IMR-90 (cell line): ENCODE data around the gene NNMT. TPM values are rescaled to one million over a fixed set of nuclear protein-coding genes. Genes with fewer than 3 reads are reported as not detected.

ENCODE experiments used
- ATAC-seq: fragments of 200-7000 bp; cut with Tn5 transposase; 2 replicates; pipeline ENCODE4 v1.9.1; 2020; ENCODE audit warnings: low read depth, mild to moderate bottlenecking, moderate library complexity
- BruUV-seq: library from RNA; stranded (reverse); fragments of 400-500 nt; replicated peaks from 2 replicates; lab custom pipeline; 2021; lab: Mats Ljungman, UMichigan
- CTCF ChIA-PET: fragments of 300-600 bp; formaldehyde crosslinking; extraction: SDS; loops from one replicate; lab custom pipeline; 2021; ENCODE audit warnings: antibody characterized with exemption; lab: Yijun Ruan, JAX
- POLR2A ChIA-PET: fragments of 300-600 bp; sonication (Branson Sonifier 250); formaldehyde crosslinking; loops from one replicate; lab custom pipeline; 2022; ENCODE audit warnings: antibody characterized with exemption; ENCODE audit not compliant: unreplicated experiment; lab: Charles Lee
- DNase-seq: peaks from one replicate; pipeline ENCODE4 v3.0.0; 2013
- H2AFZ ChIP-seq: replicated peaks from 2 replicates; pipeline ENCODE3; 2013; ENCODE audit warnings: low read length, mild to moderate bottlenecking; ENCODE audit not compliant: poor library complexity
- H2AK5ac ChIP-seq: 2 replicates; pipeline ENCODE4 v1.6.1; 2013; ENCODE audit warnings: low read depth, low read length, inconsistent platforms
- H2AK9ac ChIP-seq: replicated peaks from 2 replicates; pipeline ENCODE3; 2013; ENCODE audit warnings: mild to moderate bottlenecking, low read depth, low read length, moderate library complexity; ENCODE audit not compliant: poor library complexity
- H2BK120ac ChIP-seq: 2 replicates; pipeline ENCODE4 v1.6.1; 2013; ENCODE audit warnings: low read depth, low read length, inconsistent platforms
- H2BK15ac ChIP-seq: 3 replicates; pipeline ENCODE4 v1.6.1; 2013; ENCODE audit warnings: low read depth, low read length, inconsistent platforms
- H2BK20ac ChIP-seq: 2 replicates; pipeline ENCODE4 v1.6.1; 2013; ENCODE audit warnings: low read depth, mild to moderate bottlenecking, inconsistent platforms, low read length, moderate library complexity
- H2BK5ac ChIP-seq: 2 replicates; pipeline ENCODE4 v1.6.1; 2013; ENCODE audit warnings: mild to moderate bottlenecking, low read depth, low read length, inconsistent platforms; ENCODE audit not compliant: poor library complexity, severe bottlenecking
- H3K14ac ChIP-seq: replicated peaks from 2 replicates; pipeline ENCODE4 v1.6.1; 2013; ENCODE audit warnings: low read depth, low read length, inconsistent platforms
- H3K18ac ChIP-seq: 2 replicates; pipeline ENCODE4 v1.6.1; 2013; ENCODE audit warnings: low read depth, low read length, control low read depth
- H3K23ac ChIP-seq: 2 replicates; pipeline ENCODE4 v1.6.1; 2013; ENCODE audit warnings: low read depth, low read length, inconsistent platforms
- H3K27ac ChIP-seq: 2 replicates; pipeline ENCODE4 v1.5.1; 2013; ENCODE audit warnings: mild to moderate bottlenecking, control low read depth, low read length; ENCODE audit not compliant: insufficient read depth
- H3K27me3 ChIP-seq: 2 replicates; pipeline ENCODE4 v1.6.1; 2013; ENCODE audit warnings: low read length; ENCODE audit not compliant: control insufficient read depth, insufficient read depth
- H3K36me3 ChIP-seq: 2 replicates; pipeline ENCODE4 v1.6.1; 2013; ENCODE audit warnings: low read length, mixed read lengths; ENCODE audit not compliant: control insufficient read depth, insufficient read depth
- H3K4ac ChIP-seq: 2 replicates; pipeline ENCODE4 v1.6.1; 2013; ENCODE audit warnings: low read depth, low read length, inconsistent platforms
- H3K4me1 ChIP-seq: 2 replicates; pipeline ENCODE4 v1.6.1; 2013; ENCODE audit warnings: low read length, mixed read lengths; ENCODE audit not compliant: control insufficient read depth, insufficient read depth
- H3K4me2 ChIP-seq: 2 replicates; pipeline ENCODE4 v1.6.1; 2013; ENCODE audit warnings: low read depth, mild to moderate bottlenecking, control low read depth, low read length, moderate library complexity
- H3K4me3 ChIP-seq: 2 replicates; pipeline ENCODE4 v1.5.1; 2013; ENCODE audit warnings: low read depth, mild to moderate bottlenecking, control low read depth, low read length, moderate library complexity; ENCODE audit not compliant: insufficient read depth
- H3K56ac ChIP-seq: 2 replicates; pipeline ENCODE4 v1.6.1; 2013; ENCODE audit warnings: low read length, inconsistent platforms; ENCODE audit not compliant: insufficient read depth; ENCODE audit errors: extremely low read depth
- H3K79me1 ChIP-seq, 2 experiments: 2 replicates each; pipeline ENCODE4 v1.6.1; 2013; ENCODE audit warnings: low read length in 2 of 2, inconsistent platforms in 1 of 2, low read depth in 1 of 2
- H3K9ac ChIP-seq: 2 replicates; pipeline ENCODE4 v1.6.1; 2013; ENCODE audit warnings: low read depth, low read length, control low read depth
- H3K9me1 ChIP-seq: 2 replicates; pipeline ENCODE4 v1.6.1; 2013; ENCODE audit warnings: low read length, inconsistent platforms; ENCODE audit not compliant: insufficient read depth
- H3K9me3 ChIP-seq: 2 replicates; pipeline ENCODE4 v1.6.1; 2013; ENCODE audit warnings: low read length; ENCODE audit not compliant: control insufficient read depth, insufficient read depth
- H4K20me1 ChIP-seq: 2 replicates; pipeline ENCODE4 v1.6.1; 2013; ENCODE audit warnings: low read length, inconsistent platforms; ENCODE audit not compliant: insufficient read depth
- H4K5ac ChIP-seq: 2 replicates; pipeline ENCODE4 v1.6.1; 2013; ENCODE audit warnings: mild to moderate bottlenecking, low read depth, low read length, control low read depth
- H4K8ac ChIP-seq, 2 experiments: 2 replicates each; pipeline ENCODE4 v1.6.1; 2013; ENCODE audit warnings: low read depth in 2 of 2, low read length in 2 of 2, control low read depth in 1 of 2, inconsistent platforms in 1 of 2
- H4K91ac ChIP-seq: 2 replicates; pipeline ENCODE4 v1.6.1; 2013; ENCODE audit warnings: low read depth, low read length, inconsistent platforms; ENCODE audit not compliant: insufficient read depth
- BHLHE40 ChIP-seq: fragments of 150-350 bp; IDR thresholded peaks from 2 replicates; pipeline ENCODE4 v1.6.1; 2016; ENCODE audit warnings: mild to moderate bottlenecking, low read depth, low read length
- CEBPB ChIP-seq: IDR thresholded peaks from 2 replicates; pipeline ENCODE4 v1.6.1; 2012; ENCODE audit warnings: low read depth, low read length, improper control_type of control experiment
- CHD1 ChIP-seq: IDR thresholded peaks from 2 replicates; pipeline ENCODE4 v1.6.1; 2012; ENCODE audit warnings: low read depth, low read length, improper control_type of control experiment
- CTCF ChIP-seq: conservative IDR thresholded peaks from 2 replicates; pipeline ENCODE4 v1.5.1; 2012; ENCODE audit warnings: mild to moderate bottlenecking, low read depth, low read length, improper control_type of control experiment
- ELK1 ChIP-seq: fragments of 150-350 bp; IDR thresholded peaks from 2 replicates; pipeline ENCODE4 v1.6.1; 2016; ENCODE audit warnings: low read depth, mild to moderate bottlenecking, low read length, moderate library complexity, borderline replicate concordance
- FOS ChIP-seq: fragments of 150-350 bp; IDR thresholded peaks from 2 replicates; pipeline ENCODE4 v1.6.1; 2016; ENCODE audit warnings: low read depth, low read length
- MAFK ChIP-seq: IDR thresholded peaks from 2 replicates; pipeline ENCODE4 v1.6.1; 2012; ENCODE audit warnings: low read depth, low read length, improper control_type of control experiment
- MAZ ChIP-seq: IDR thresholded peaks from 2 replicates; pipeline ENCODE4 v1.6.1; 2012; ENCODE audit warnings: low read depth, mild to moderate bottlenecking, low read length, improper control_type of control experiment, moderate library complexity, borderline replicate concordance
- MXI1 ChIP-seq: IDR thresholded peaks from 2 replicates; pipeline ENCODE4 v1.6.1; 2012; ENCODE audit warnings: low read depth, mild to moderate bottlenecking, low read length, moderate library complexity, borderline replicate concordance
- NFE2L2 ChIP-seq: fragments of 150-350 bp; IDR thresholded peaks from 2 replicates; pipeline ENCODE4 v1.6.1; 2016; ENCODE audit warnings: low read depth, mild to moderate bottlenecking, low read length
- POLR2A ChIP-seq: IDR thresholded peaks from 2 replicates; pipeline ENCODE4 v1.6.1; 2012; ENCODE audit warnings: mild to moderate bottlenecking, low read depth, low read length
- RAD21 ChIP-seq: IDR thresholded peaks from 2 replicates; pipeline ENCODE4 v1.6.1; 2012; ENCODE audit warnings: low read length, improper control_type of control experiment
- RCOR1 ChIP-seq: IDR thresholded peaks from 2 replicates; pipeline ENCODE4 v1.6.1; 2012; ENCODE audit warnings: mild to moderate bottlenecking, low read length, improper control_type of control experiment; ENCODE audit not compliant: insufficient replicate concordance
- RFX5 ChIP-seq: IDR thresholded peaks from 2 replicates; pipeline ENCODE4 v1.8.0; 2012; ENCODE audit warnings: low read depth, mild to moderate bottlenecking, low read length, moderate library complexity
- SMC3 ChIP-seq: fragments of 150-350 bp; IDR thresholded peaks from 2 replicates; pipeline ENCODE4 v1.6.1; 2016; ENCODE audit warnings: low read depth, mild to moderate bottlenecking, antibody characterized with exemption, low read length, moderate library complexity
- USF2 ChIP-seq: fragments of 150-350 bp; IDR thresholded peaks from 2 replicates; pipeline ENCODE4 v1.6.1; 2017; ENCODE audit warnings: mild to moderate bottlenecking, antibody characterized with exemption, low read length, low read depth
- WGBS, 2 experiments: methylation state at CpG; one replicate each; pipeline versions ENCODE4 v1.1.5 to v1.1.7; 2013; ENCODE audit warnings: missing lambda C conversion rate in 2 of 2; ENCODE audit not compliant: insufficient read length in 1 of 2; ENCODE audit errors: extremely low coverage in 2 of 2; 5-methylcytosine and 5-hydroxymethylcytosine counted together
- dilution Hi-C: fragments of 300-500 bp; cut with HindIII; formaldehyde crosslinking; loops from one replicate; pipeline ENCODE4 v1.14.3; 2018; ENCODE audit warnings: low sequenced_read_pairs; ENCODE audit not compliant: unreplicated experiment
- in situ Hi-C: fragments of 300-500 bp; cut with MboI; formaldehyde crosslinking; loops from 3 replicates; pipeline ENCODE4 v1.14.3; 2019; ENCODE audit warnings: low sequenced_read_pairs, inconsistent platforms, mixed read lengths
- intact Hi-C: fragments of 100-400 bp; cut with micrococcal nuclease; formaldehyde crosslinking; loops from 2 replicates; pipeline ENCODE4 v1.10.0; 2022
- polyA plus RNA-seq, 3 experiments: library from polyadenylated mRNA; depleted of rRNA; stranded (reverse); fragments of >200 nt; gene quantifications; 2 replicates each; pipeline ENCODE4 v1.2.3, GENCODE V29; 2012; ENCODE audit warnings: low replicate concordance in 1 of 3
- total RNA-seq: library from RNA; depleted of rRNA; stranded (reverse); fragments of >200 nt; gene quantifications from 2 replicates; pipeline ENCODE4 v1.2.3, GENCODE V29; 2012

The NNMT gene
- total and polyA plus RNA-seq, 2 of the 4 experiments (the other 2 are of a cell fraction): 79.7 to 108 TPM

- Histone ChIP-seq H3K79me1 (no peaks in the 10 kb centered on the region), H2AK9ac (no peak overlapping the region), H2AK5ac (no peak overlapping the region), H3K9me3 (no peaks in the 10 kb centered on the region), H4K8ac (no peak overlapping the region), H3K14ac (no peak overlapping the region), H2AFZ (no peak overlapping the region), H3K27ac (no peak overlapping the region), H3K9ac (no peak overlapping the region), H3K23ac (no peak overlapping the region), H3K9me1 (no peaks in the 10 kb centered on the region), H3K4ac (no peak overlapping the region), H3K4me2 (no peak overlapping the region), H3K27me3 (no peaks in the 10 kb centered on the region; the same call in 1 of the 2 replicates), H3K56ac (no peak overlapping the region), H2BK15ac (no peak overlapping the region), H2BK120ac (no peak overlapping the region), H2BK5ac (no peak overlapping the region), H4K20me1 (no peaks in the 10 kb centered on the region), H3K4me3 (no peak overlapping the region), H4K91ac (no peak overlapping the region), H4K5ac (no peak overlapping the region), H2BK20ac (no peak overlapping the region), H3K4me1 (no peaks in the 10 kb centered on the region), H3K36me3 (no peaks in the 10 kb centered on the region), H3K18ac (no peak overlapping the region)
- ChIA-PET CTCF (no interaction called here), POLR2A (no interaction called here)
- WGBS, 2 experiments: 88% methylated on average over 3 of the region's 6 CpGs; no CpG with 5 or more reads in 1 of the 2 experiments
- no peak for ATAC-seq
- DNase-seq: no peak
- intact Hi-C loops: no loop called here
- no TSS peak for BruUV-seq
- in situ Hi-C loops: loop anchor here (5.0 to 25.0 kb wide), 3 partner anchors 242 to 1944 kb away; no protein-coding TSS in a partner anchor
- TF ChIP-seq MAZ (no peak), ELK1 (no peak), RCOR1 (no peak), CHD1 (no peak), CEBPB (no peak), RAD21 (no peak), RFX5 (no peak), BHLHE40 (no peak), SMC3 (no peak), POLR2A (no peak), FOS (no peak), NFE2L2 (no peak), CTCF (no peak), MXI1 (no peak), USF2 (no peak), MAFK (no peak)
- dilution Hi-C loops: no loop called here
Observed at GRCh38 chr11:114343020-114343419, 46.8 kb downstream of the NNMT start.
